GM12892 (cell line): ENCODE results near the gene KIRREL3.

Experiments used
- POLR2A ChIP-seq: IDR thresholded peaks from 2 replicates; pipeline ENCODE4 v1.6.1; 2011; ENCODE audit warnings: low read depth, low read length, control low read depth
- POLR2AphosphoS5 ChIP-seq: IDR thresholded peaks from 2 replicates; pipeline ENCODE4 v1.6.1; 2011; ENCODE audit warnings: low read depth, low read length, control low read depth
- TAF1 ChIP-seq: IDR thresholded peaks from 2 replicates; pipeline ENCODE4 v1.6.1; 2011; ENCODE audit warnings: low read depth, mild to moderate bottlenecking, control low read depth, low read length, borderline replicate concordance

- no peak for TF ChIP-seq POLR2A
- no peak for TF ChIP-seq TAF1
- TF ChIP-seq POLR2AphosphoS5, result no peak
Measured at GRCh38 chr11:126392633-126393013, 607.9 kb downstream of the KIRREL3 start.
